HCT116 (cell line): ENCODE data around the gene BAHD1.

ENCODE experiments used
- CEBPB ChIP-seq: IDR thresholded peaks from 2 replicates; pipeline ENCODE4 v1.6.1; 2012; ENCODE audit warnings: low read depth
- EZH2 ChIP-seq: fragments of 200-600 bp; sonication (generic); IDR thresholded peaks from 2 replicates; pipeline ENCODE4 v1.6.1; 2017; ENCODE audit warnings: antibody characterized with exemption, mixed run types
- POLR2A ChIP-seq: IDR thresholded peaks from 2 replicates; pipeline ENCODE4 v1.7.0; 2011; ENCODE audit warnings: borderline replicate concordance; ENCODE audit not compliant: insufficient read depth, insufficient read length; ENCODE audit errors: extremely low read depth
- POLR2AphosphoS5 ChIP-seq: IDR thresholded peaks from 2 replicates; pipeline ENCODE4 v1.6.1; 2011; ENCODE audit warnings: mild to moderate bottlenecking, low read depth, low read length, moderate library complexity
- SIN3A ChIP-seq: IDR thresholded peaks from 2 replicates; pipeline ENCODE4 v1.6.1; 2012; ENCODE audit warnings: low read depth
- SP1 ChIP-seq: IDR thresholded peaks from 2 replicates; pipeline ENCODE4 v1.6.1; 2012; ENCODE audit warnings: low read depth
- SRF ChIP-seq: IDR thresholded peaks from 2 replicates; pipeline ENCODE4 v1.6.1; 2012; ENCODE audit warnings: low read depth
- YY1 ChIP-seq: IDR thresholded peaks from 2 replicates; pipeline ENCODE4 v1.6.1; 2011; ENCODE audit warnings: low read length, low read depth, moderate library complexity, mild to moderate bottlenecking; ENCODE audit not compliant: insufficient replicate concordance; ENCODE audit errors: extremely low read depth
- TF ChIP-seq, protein P1 (sequence below), 3 experiments: fragments of 200-600 bp in 1 of 3; sonication (generic) in 1 of 3; IDR thresholded peaks in 2 of 3; conservative IDR thresholded peaks in 1 of 3; 2 replicates each; pipeline ENCODE4 v1.5.1; 2012 to 2017; ENCODE audit warnings: low read depth in 2 of 3, low read length in 2 of 3, antibody characterized with exemption in 1 of 3, borderline replicate concordance in 1 of 3, control low read depth in 1 of 3, mild to moderate bottlenecking in 1 of 3, mixed read lengths in 1 of 3, mixed run types in 1 of 3, moderate library complexity in 1 of 3; ENCODE audit not compliant: insufficient read depth in 1 of 3
- TF ChIP-seq, protein P2 (sequence below): IDR thresholded peaks from 2 replicates; pipeline ENCODE4 v1.6.1; 2012; ENCODE audit warnings: low read depth
- TF ChIP-seq, protein P3 (sequence below): IDR thresholded peaks from 2 replicates; pipeline ENCODE4 v1.6.1; 2012

DNA sequence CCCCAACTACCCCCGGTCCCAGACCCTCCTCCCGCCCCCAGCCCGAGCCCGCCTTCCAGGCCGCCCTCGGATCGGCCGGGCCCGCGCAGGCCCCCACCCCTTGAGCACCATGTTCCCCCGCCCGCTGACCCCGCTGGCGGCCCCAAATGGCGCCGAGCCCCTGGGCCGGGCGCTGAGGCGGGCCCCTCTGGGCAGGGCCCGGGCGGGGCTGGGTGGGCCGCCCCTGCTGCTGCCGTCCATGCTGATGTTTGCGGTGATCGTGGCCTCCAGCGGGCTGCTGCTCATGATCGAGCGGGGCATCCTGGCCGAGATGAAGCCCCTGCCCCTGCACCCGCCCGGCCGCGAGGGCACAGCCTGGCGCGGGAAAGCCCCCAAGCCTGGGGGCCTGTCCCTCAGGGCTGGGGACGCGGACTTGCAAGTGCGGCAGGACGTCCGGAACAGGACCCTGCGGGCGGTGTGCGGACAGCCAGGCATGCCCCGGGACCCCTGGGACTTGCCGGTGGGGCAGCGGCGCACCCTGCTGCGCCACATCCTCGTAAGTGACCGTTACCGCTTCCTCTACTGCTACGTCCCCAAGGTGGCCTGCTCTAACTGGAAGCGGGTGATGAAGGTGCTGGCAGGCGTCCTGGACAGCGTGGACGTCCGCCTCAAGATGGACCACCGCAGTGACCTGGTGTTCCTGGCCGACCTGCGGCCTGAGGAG, 30.5 kb downstream of the BAHD1 start:
- no peak for TF ChIP-seq POLR2A
- TF ChIP-seq, protein P1, sequence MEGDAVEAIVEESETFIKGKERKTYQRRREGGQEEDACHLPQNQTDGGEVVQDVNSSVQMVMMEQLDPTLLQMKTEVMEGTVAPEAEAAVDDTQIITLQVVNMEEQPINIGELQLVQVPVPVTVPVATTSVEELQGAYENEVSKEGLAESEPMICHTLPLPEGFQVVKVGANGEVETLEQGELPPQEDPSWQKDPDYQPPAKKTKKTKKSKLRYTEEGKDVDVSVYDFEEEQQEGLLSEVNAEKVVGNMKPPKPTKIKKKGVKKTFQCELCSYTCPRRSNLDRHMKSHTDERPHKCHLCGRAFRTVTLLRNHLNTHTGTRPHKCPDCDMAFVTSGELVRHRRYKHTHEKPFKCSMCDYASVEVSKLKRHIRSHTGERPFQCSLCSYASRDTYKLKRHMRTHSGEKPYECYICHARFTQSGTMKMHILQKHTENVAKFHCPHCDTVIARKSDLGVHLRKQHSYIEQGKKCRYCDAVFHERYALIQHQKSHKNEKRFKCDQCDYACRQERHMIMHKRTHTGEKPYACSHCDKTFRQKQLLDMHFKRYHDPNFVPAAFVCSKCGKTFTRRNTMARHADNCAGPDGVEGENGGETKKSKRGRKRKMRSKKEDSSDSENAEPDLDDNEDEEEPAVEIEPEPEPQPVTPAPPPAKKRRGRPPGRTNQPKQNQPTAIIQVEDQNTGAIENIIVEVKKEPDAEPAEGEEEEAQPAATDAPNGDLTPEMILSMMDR (IDR thresholded peaks at IDR 0.05 in 2 of 3, conservative IDR thresholded peaks at IDR 0.05 in 1 of 3; ENCODE audit: borderline replicate concordance in 1 of 3, insufficient read depth in 1 of 3, low read depth in 2 of 3, low read length in 2 of 3) = no peak
- TF ChIP-seq CEBPB = no peak
- no peak for TF ChIP-seq EZH2
- TF ChIP-seq SIN3A = no peak
- no peak for TF ChIP-seq POLR2AphosphoS5
- TF ChIP-seq, protein P2, sequence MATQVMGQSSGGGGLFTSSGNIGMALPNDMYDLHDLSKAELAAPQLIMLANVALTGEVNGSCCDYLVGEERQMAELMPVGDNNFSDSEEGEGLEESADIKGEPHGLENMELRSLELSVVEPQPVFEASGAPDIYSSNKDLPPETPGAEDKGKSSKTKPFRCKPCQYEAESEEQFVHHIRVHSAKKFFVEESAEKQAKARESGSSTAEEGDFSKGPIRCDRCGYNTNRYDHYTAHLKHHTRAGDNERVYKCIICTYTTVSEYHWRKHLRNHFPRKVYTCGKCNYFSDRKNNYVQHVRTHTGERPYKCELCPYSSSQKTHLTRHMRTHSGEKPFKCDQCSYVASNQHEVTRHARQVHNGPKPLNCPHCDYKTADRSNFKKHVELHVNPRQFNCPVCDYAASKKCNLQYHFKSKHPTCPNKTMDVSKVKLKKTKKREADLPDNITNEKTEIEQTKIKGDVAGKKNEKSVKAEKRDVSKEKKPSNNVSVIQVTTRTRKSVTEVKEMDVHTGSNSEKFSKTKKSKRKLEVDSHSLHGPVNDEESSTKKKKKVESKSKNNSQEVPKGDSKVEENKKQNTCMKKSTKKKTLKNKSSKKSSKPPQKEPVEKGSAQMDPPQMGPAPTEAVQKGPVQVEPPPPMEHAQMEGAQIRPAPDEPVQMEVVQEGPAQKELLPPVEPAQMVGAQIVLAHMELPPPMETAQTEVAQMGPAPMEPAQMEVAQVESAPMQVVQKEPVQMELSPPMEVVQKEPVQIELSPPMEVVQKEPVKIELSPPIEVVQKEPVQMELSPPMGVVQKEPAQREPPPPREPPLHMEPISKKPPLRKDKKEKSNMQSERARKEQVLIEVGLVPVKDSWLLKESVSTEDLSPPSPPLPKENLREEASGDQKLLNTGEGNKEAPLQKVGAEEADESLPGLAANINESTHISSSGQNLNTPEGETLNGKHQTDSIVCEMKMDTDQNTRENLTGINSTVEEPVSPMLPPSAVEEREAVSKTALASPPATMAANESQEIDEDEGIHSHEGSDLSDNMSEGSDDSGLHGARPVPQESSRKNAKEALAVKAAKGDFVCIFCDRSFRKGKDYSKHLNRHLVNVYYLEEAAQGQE = no peak
- no peak for TF ChIP-seq YY1
- TF ChIP-seq SRF = no peak
- no peak for TF ChIP-seq SP1
- TF ChIP-seq, protein P3, sequence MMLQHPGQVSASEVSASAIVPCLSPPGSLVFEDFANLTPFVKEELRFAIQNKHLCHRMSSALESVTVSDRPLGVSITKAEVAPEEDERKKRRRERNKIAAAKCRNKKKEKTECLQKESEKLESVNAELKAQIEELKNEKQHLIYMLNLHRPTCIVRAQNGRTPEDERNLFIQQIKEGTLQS = no peak
